AG09319 (cell line): Measurements from ENCODE around the gene CDC42BPA.

Experiments
- DNase-seq: peaks from one replicate; pipeline ENCODE4 v3.0.0-alpha.2; 2010; ENCODE audit warnings: low read depth; ENCODE audit errors: extremely low read depth
- CTCF ChIP-seq: IDR thresholded peaks from 2 replicates; pipeline ENCODE4 v1.5.1; 2011; ENCODE audit warnings: low read depth, mild to moderate bottlenecking, inconsistent platforms, low read length, moderate library complexity

CDC42BPA gene

GRCh38 chr1:226940806-226941067, 377.6 kb downstream of the CDC42BPA start:
- TF ChIP-seq CTCF = no peak
- DNase-seq = no peak

- no peak for TF ChIP-seq CTCF
- peak; percentile 99 for DNase-seq
Observed at GRCh38 chr1:226940029-226940805, 378.1 kb downstream of the CDC42BPA start, which contains the start of gene COQ8A. Gene COQ8A (plus strand): TSS chr1:226940294. CDS start chr1:226961386, 21,092 bp downstream.
